CD4-positive, alpha-beta T cell (primary cell): ENCODE data around the gene DYNLT5. TPM values are rescaled to one million over a fixed set of nuclear protein-coding genes. Genes with fewer than 3 reads are reported as not detected.
"Not testable (repeated sequence)": the region's sequence is repeated elsewhere in the genome, so short reads cannot be mapped to it uniquely, and the experiment has no call there.

ENCODE experiments used
- ATAC-seq: fragments of 200-7000 bp; cut with Tn5 transposase; one replicate; pipeline ENCODE4 v1.10.0; 2022; ENCODE audit warnings: mild to moderate bottlenecking; ENCODE audit not compliant: poor library complexity
- CTCF ChIA-PET: fragments of 350-600 bp; sonication (Branson Sonifier 250); formaldehyde crosslinking; loops from one replicate; lab custom pipeline; 2021; ENCODE audit warnings: antibody characterized with exemption, inconsistent platforms; lab: Charles Lee
- POLR2A ChIA-PET: fragments of 350-600 bp; sonication (Branson Sonifier 250); formaldehyde crosslinking; loops from one replicate; lab custom pipeline; 2021; ENCODE audit warnings: antibody characterized with exemption, inconsistent platforms; lab: Charles Lee
- DNase-seq, 14 experiments: peaks; one replicate each; pipeline ENCODE4 v3.0.0-alpha.2; 2013 to 2020; ENCODE audit warnings: mixed read lengths in 2 of 14
- H3K27ac ChIP-seq, 2 donors: one replicate each; pipeline versions ENCODE4 v1.5.1 to v1.7.0; 2013; ENCODE audit warnings: low read length in 2 of 2, low read depth in 1 of 2, mild to moderate bottlenecking in 1 of 2
- H3K27me3 ChIP-seq, 2 experiments: 1 replicate in 1 of 2; 2 replicates in 1 of 2; pipeline versions ENCODE4 v1.6.1 to v1.7.0; 2013; ENCODE audit warnings: low read length in 2 of 2, control low read depth in 1 of 2, mild to moderate bottlenecking in 1 of 2, moderate library complexity in 1 of 2; ENCODE audit not compliant: insufficient read depth in 2 of 2, control insufficient read depth in 1 of 2
- H3K36me3 ChIP-seq: one replicate; pipeline ENCODE4 v1.6.1; 2013; ENCODE audit warnings: low read length, control low read depth; ENCODE audit not compliant: insufficient read depth
- H3K4me1 ChIP-seq: one replicate; pipeline ENCODE4 v1.6.1; 2013; ENCODE audit warnings: low read length, control low read depth; ENCODE audit not compliant: insufficient read depth
- H3K4me3 ChIP-seq: one replicate; pipeline ENCODE4 v1.5.1; 2013; ENCODE audit warnings: mild to moderate bottlenecking, low read length, moderate library complexity
- H3K9me3 ChIP-seq, 2 experiments: 1 replicate in 1 of 2; 2 replicates in 1 of 2; pipeline versions ENCODE4 v1.6.1 to v1.7.0; 2013; ENCODE audit warnings: low read length in 2 of 2, mild to moderate bottlenecking in 2 of 2, control low read depth in 1 of 2, moderate library complexity in 1 of 2; ENCODE audit not compliant: control insufficient read depth in 1 of 2, insufficient read depth in 1 of 2
- H3K27ac Mint-ChIP-seq: one replicate; pipeline ENCODE4 v1.8.0; 2020; ENCODE audit warnings: mixed read lengths
- H3K27me3 Mint-ChIP-seq: one replicate; pipeline ENCODE4 v1.8.0; 2021; ENCODE audit warnings: mixed read lengths
- H3K36me3 Mint-ChIP-seq: one replicate; pipeline ENCODE4 v1.8.0; 2021; ENCODE audit warnings: low read depth, mixed read lengths
- H3K4me1 Mint-ChIP-seq: one replicate; pipeline ENCODE4 v1.8.0; 2021; ENCODE audit warnings: low read depth, mixed read lengths
- H3K4me3 Mint-ChIP-seq: one replicate; pipeline ENCODE4 v1.8.0; 2020; ENCODE audit warnings: mild to moderate bottlenecking, mixed read lengths
- H3K9me3 Mint-ChIP-seq: one replicate; pipeline ENCODE4 v1.8.0; 2020; ENCODE audit warnings: mixed read lengths
- CTCF ChIP-seq: fragments of 200-600 bp; IDR thresholded peaks from one replicate; pipeline ENCODE4 v1.8.0; 2022; ENCODE audit warnings: antibody characterized with exemption, mild to moderate bottlenecking
- intact Hi-C, 2 experiments: fragments of 100-400 bp; cut with DNase I in 1 of 2; cut with micrococcal nuclease in 1 of 2; formaldehyde crosslinking; loops; one replicate each; pipeline versions ENCODE4 v1.15.1 to v1.9.0; 2023 to 2025; cut with DNase I, micrococcal nuclease
- total RNA-seq, 174 experiments: library from RNA in 2 of 174; stranded (reverse) in 2 of 174; gene quantifications; one replicate each; pipeline ENCODE4 v1.2.3 and lab custom pipeline; 2021 to 2026

Gene DYNLT5
- total RNA-seq, 2 experiments from 2014 or later = not detected

- intact Hi-C loops = loop anchor here in 1 of 2 experiments (10.0 kb wide), 1 partner anchor 57 kb away; no protein-coding TSS in a partner anchor
Measured at GRCh38 chr1:66778266-66778665, 26.0 kb downstream of the DYNLT5 start.

GRCh38 chr1:66778969-66779368, 26.7 kb downstream of the DYNLT5 start:
- intact Hi-C loops = loop anchor here in 1 of 2 experiments (10.0 kb wide), 1 partner anchor 56 kb away; no protein-coding TSS in a partner anchor
- Mint-ChIP-seq H3K4me3 (no peak overlapping the region), H3K9me3 (no peaks in the 10 kb centered on the region), H3K4me1 (no peaks in the 10 kb centered on the region), H3K27ac (no peak overlapping the region), H3K27me3 (peaks cover 4% of the 10 kb centered on the region), H3K36me3 (no peaks in the 10 kb centered on the region)
- ATAC-seq = no peak
- Histone ChIP-seq H3K36me3 (no peaks in the 10 kb centered on the region), H3K4me3 (no peak overlapping the region), H3K27me3 (no peaks in the 10 kb centered on the region), H3K4me1 (no peaks in the 10 kb centered on the region), H3K27ac (no peak overlapping the region), H3K9me3 (peaks cover 0 to 5% of the 10 kb centered on the region in 2 experiments)
- POLR2A ChIA-PET = no interaction called here
- TF ChIP-seq CTCF = no peak
- DNase-seq = no peak
- CTCF ChIA-PET = no interaction called here

More at GRCh38 chr1:66778266-66778665, 26.0 kb downstream of the DYNLT5 start:
- ChIA-PET CTCF (no interaction called here), POLR2A (no interaction called here)
- H3K4me3 Mint-ChIP-seq = no peak overlapping the region
- no peaks in the 10 kb centered on the region for H3K9me3 Mint-ChIP-seq
- Histone ChIP-seq H3K27ac (no peak overlapping the region), H3K4me1 (no peaks in the 10 kb centered on the region), H3K27me3 (no peaks in the 10 kb centered on the region), H3K9me3 (peaks cover 0 to 5% of the 10 kb centered on the region in 2 experiments), H3K36me3 (no peaks in the 10 kb centered on the region), H3K4me3 (no peak overlapping the region)
- ATAC-seq (no peak), DNase-seq (no peak)
- H3K27ac Mint-ChIP-seq = no peak overlapping the region
- no peaks in the 10 kb centered on the region for H3K36me3 Mint-ChIP-seq
- no peak for TF ChIP-seq CTCF
- peaks cover 4% of the 10 kb centered on the region for H3K27me3 Mint-ChIP-seq
- no peaks in the 10 kb centered on the region for H3K4me1 Mint-ChIP-seq

GRCh38 chr1:66779475-66780078, 27.3 kb downstream of the DYNLT5 start:
- H3K36me3 ChIP-seq = no peaks in the 10 kb centered on the region
- peaks cover 4% of the 10 kb centered on the region for H3K27me3 Mint-ChIP-seq
- H3K36me3 Mint-ChIP-seq = no peaks in the 10 kb centered on the region
- no peaks in the 10 kb centered on the region for H3K4me1 ChIP-seq
- intact Hi-C loops = loop anchor here in 1 of 2 experiments (10.0 kb wide), 1 partner anchor 55 kb away; no protein-coding TSS in a partner anchor
- H3K4me1 Mint-ChIP-seq = no peaks in the 10 kb centered on the region
- CTCF ChIA-PET = no interaction called here
- no peak for DNase-seq
- POLR2A ChIA-PET = no interaction called here
- H3K9me3 Mint-ChIP-seq = no peaks in the 10 kb centered on the region
- peaks cover 0 to 5% of the 10 kb centered on the region in 2 experiments for H3K9me3 ChIP-seq
- no peak overlapping the region for H3K27ac ChIP-seq
- no peak overlapping the region for H3K27ac Mint-ChIP-seq
- H3K4me3 ChIP-seq = no peak overlapping the region
- no peaks in the 10 kb centered on the region for H3K27me3 ChIP-seq
- no peak overlapping the region for H3K4me3 Mint-ChIP-seq
- no peak for ATAC-seq
- no peak for TF ChIP-seq CTCF

GRCh38 chr1:66785800-66786199, 33.5 kb downstream of the DYNLT5 start:
- H3K4me1 Mint-ChIP-seq = peaks cover 22% of the 10 kb centered on the region
- H3K4me1 ChIP-seq, H3K4me3 Mint-ChIP-seq, H3K9me3 ChIP-seq, DNase-seq, H3K36me3 Mint-ChIP-seq, intact Hi-C loops, H3K4me3 ChIP-seq, POLR2A ChIA-PET, H3K27ac Mint-ChIP-seq, H3K27me3 Mint-ChIP-seq, H3K36me3 ChIP-seq, H3K9me3 Mint-ChIP-seq, H3K27ac ChIP-seq, ATAC-seq, H3K27me3 ChIP-seq: not testable (repeated sequence)
- CTCF ChIA-PET = interaction anchor here (1.4 kb wide), 1 partner anchor 11 kb away, joined by 3 read pairs; no protein-coding TSS in a partner anchor
